Measurements from ENCODE around the gene ZBTB32. TPM values are rescaled to one million over a fixed set of nuclear protein-coding genes. Genes with fewer than 3 reads are reported as not detected.
A peak's percentile ranks its signal among the peaks of the same experiment; 100 is the strongest.
"Not testable (repeated sequence)": the region's sequence is repeated elsewhere in the genome, so short reads cannot be mapped to it uniquely, and the experiment has no call there.

The ZBTB32 gene
- total RNA-seq: not detected in 2 replicates
- long read RNA-seq: 0 reads

GRCh38 chr19:35704218-35704617, at the start of gene ZBTB32:
Gene ZBTB32 (plus strand): TSS chr19:35704558. CDS start chr19:35714627, 10,069 bp downstream.
- H3K9me3 Mint-ChIP-seq: no peaks in the 10 kb centered on the region
- H3K27me3 Mint-ChIP-seq (ENCODE audit: low read depth): peaks cover 6% of the 10 kb centered on the region
- H3K36me3 Mint-ChIP-seq (ENCODE audit: low read depth): no peaks in the 10 kb centered on the region
- H3K4me1 Mint-ChIP-seq: peaks cover 6% of the 10 kb centered on the region
- H3K4me3 Mint-ChIP-seq: no peak within 1 kb of the TSS
- DNase-seq (ENCODE audit: low read depth, low spot score): peak; percentile 14
- H3K27ac Mint-ChIP-seq (ENCODE audit: unreplicated experiment): no peak within 1 kb of the TSS
- TF ChIP-seq CTCF (conservative IDR thresholded peaks at IDR 0.05): no peak

- not testable (repeated sequence) for H3K27ac Mint-ChIP-seq (ENCODE audit: unreplicated experiment); H3K9me3 Mint-ChIP-seq; H3K27me3 Mint-ChIP-seq (ENCODE audit: low read depth); H3K4me1 Mint-ChIP-seq; DNase-seq (ENCODE audit: low read depth, low spot score)
- peaks cover 13% of the 10 kb centered on the region for H3K36me3 Mint-ChIP-seq (ENCODE audit: low read depth)
- H3K4me3 Mint-ChIP-seq: peak overlapping the region; percentile 56
Observed at GRCh38 chr19:35654828-35655227, 49.5 kb upstream of the ZBTB32 start.

GRCh38 chr19:35655600-35655999, 48.8 kb upstream of the ZBTB32 start:
- Mint-ChIP-seq H3K9me3 (no peaks in the 10 kb centered on the region), H3K27ac (ENCODE audit: unreplicated experiment) (no peak overlapping the region), H3K36me3 (ENCODE audit: low read depth) (peaks cover 14% of the 10 kb centered on the region), H3K4me3 (peak overlapping the region; percentile 15), H3K4me1 (no peaks in the 10 kb centered on the region), H3K27me3 (ENCODE audit: low read depth) (no peaks in the 10 kb centered on the region)
- no peak for DNase-seq (ENCODE audit: low read depth, low spot score)
- no peak for TF ChIP-seq CTCF (conservative IDR thresholded peaks at IDR 0.05)

GRCh38 chr19:35656700-35657099, 47.7 kb upstream of the ZBTB32 start:
- Mint-ChIP-seq H3K9me3 (no peaks in the 10 kb centered on the region), H3K4me1 (no peaks in the 10 kb centered on the region), H3K36me3 (ENCODE audit: low read depth) (peaks cover 14% of the 10 kb centered on the region), H3K27me3 (ENCODE audit: low read depth) (no peaks in the 10 kb centered on the region), H3K4me3 (no peak overlapping the region), H3K27ac (ENCODE audit: unreplicated experiment) (no peak overlapping the region)
- TF ChIP-seq CTCF (conservative IDR thresholded peaks at IDR 0.05): no peak
- DNase-seq (ENCODE audit: low read depth, low spot score): no peak

- peaks cover 14% of the 10 kb centered on the region for H3K36me3 Mint-ChIP-seq (ENCODE audit: low read depth)
Observed at GRCh38 chr19:35657904-35658700, 46.3 kb upstream of the ZBTB32 start.

More at GRCh38 chr19:35657904-35658700, 46.3 kb upstream of the ZBTB32 start:
- Mint-ChIP-seq H3K27ac (ENCODE audit: unreplicated experiment) (no peak overlapping the region), H3K27me3 (ENCODE audit: low read depth) (no peaks in the 10 kb centered on the region), H3K4me1 (no peaks in the 10 kb centered on the region), H3K4me3 (no peak overlapping the region), H3K9me3 (no peaks in the 10 kb centered on the region)
- no peak for DNase-seq (ENCODE audit: low read depth, low spot score)
- TF ChIP-seq CTCF (conservative IDR thresholded peaks at IDR 0.05): peak; percentile 35

All from neural crest cell (in vitro differentiated cells).